HG03139 (cell line): ENCODE results near the gene STARD8.
"Not testable (repeated sequence)": the region's sequence is repeated elsewhere in the genome, so short reads cannot be mapped to it uniquely, and the experiment has no call there.

Experiments
- ATAC-seq: cut with Tn5 transposase; IDR thresholded peaks from one replicate; pipeline ENCODE4 v1.9.1; 2021; ENCODE audit not compliant: unreplicated experiment

The STARD8 gene

GRCh38 chrX:68656473-68656872, 9.0 kb downstream of the STARD8 start:
- not testable (repeated sequence) for ATAC-seq

GRCh38 chrX:68658530-68658929, 11.1 kb downstream of the STARD8 start:
- no peak for ATAC-seq

GRCh38 chrX:68659385-68659784, 11.9 kb downstream of the STARD8 start:
- ATAC-seq: no peak

GRCh38 chrX:68659786-68660185, 12.3 kb downstream of the STARD8 start:
- ATAC-seq: no peak

- ATAC-seq: no peak
These were observed 13.3 kb downstream of the STARD8 start for GRCh38 chrX:68660746-68661145.

- no peak for ATAC-seq
These were observed 18.0 kb downstream of the STARD8 start for GRCh38 chrX:68665502-68665901.

GRCh38 chrX:68666580-68666979, 19.1 kb downstream of the STARD8 start:
- no peak for ATAC-seq

- ATAC-seq: no peak
These were observed 21.8 kb downstream of the STARD8 start for GRCh38 chrX:68669094-68669860.

- no peak for ATAC-seq
These were observed 22.4 kb downstream of the STARD8 start for GRCh38 chrX:68669871-68670270.

GRCh38 chrX:68671221-68671620, 23.8 kb downstream of the STARD8 start:
- no peak for ATAC-seq

GRCh38 chrX:68672581-68673318, 25.3 kb downstream of the STARD8 start:
- no peak for ATAC-seq

- no peak for ATAC-seq
These were observed 28.1 kb downstream of the STARD8 start for GRCh38 chrX:68675571-68675970.

- ATAC-seq: no peak
These were observed 28.9 kb downstream of the STARD8 start for GRCh38 chrX:68676335-68676734.

GRCh38 chrX:68677998-68678397, 30.5 kb downstream of the STARD8 start:
- ATAC-seq: no peak

GRCh38 chrX:68681443-68681941, 34.0 kb downstream of the STARD8 start:
- no peak for ATAC-seq

- ATAC-seq: no peak
These were observed 35.3 kb downstream of the STARD8 start for GRCh38 chrX:68682790-68683189.

- no peak for ATAC-seq
These were observed 36.1 kb downstream of the STARD8 start for GRCh38 chrX:68683580-68683979.

- no peak for ATAC-seq
These were observed 36.9 kb downstream of the STARD8 start for GRCh38 chrX:68684291-68684918.

- ATAC-seq: no peak
These were observed 37.4 kb downstream of the STARD8 start for GRCh38 chrX:68684919-68685304.

- ATAC-seq: no peak
These were observed 38.2 kb downstream of the STARD8 start for GRCh38 chrX:68685685-68686084.

GRCh38 chrX:68686097-68686977, 38.9 kb downstream of the STARD8 start:
- ATAC-seq: no peak
